Common myeloid progenitor, CD34-positive (primary cell): Measurements from ENCODE around the gene SMTNL2.

Experiments
- CTCF ChIA-PET: fragments of 350-600 bp; sonication (Branson Sonifier 250); formaldehyde crosslinking; loops from one replicate; lab custom pipeline; 2021; ENCODE audit warnings: antibody characterized with exemption; lab: Charles Lee
- POLR2A ChIA-PET: fragments of 350-600 bp; sonication (Branson Sonifier 250); formaldehyde crosslinking; loops from one replicate; lab custom pipeline; 2021; ENCODE audit warnings: antibody characterized with exemption; lab: Charles Lee
- DNase-seq, 3 donors: peaks; one replicate each; pipeline versions ENCODE4 v3.0.0 to v3.0.0-alpha.2; 2013
- H3K27ac ChIP-seq, 2 experiments: 1 replicate in 1 of 2; 2 replicates in 1 of 2; pipeline ENCODE4 v1.7.0; 2013; ENCODE audit warnings: inconsistent platforms in 2 of 2, low read length in 2 of 2, mild to moderate bottlenecking in 2 of 2, low read depth in 1 of 2, moderate library complexity in 1 of 2; ENCODE audit not compliant: severe bottlenecking in 2 of 2, insufficient read depth in 1 of 2, poor library complexity in 1 of 2
- H3K27me3 ChIP-seq, 5 experiments: replicated peaks in 2 of 5; 1 replicate in 3 of 5; 2 replicates in 2 of 5; pipeline versions ENCODE4 v1.6.1 to v1.7.0; 2013; ENCODE audit warnings: low read length in 4 of 5, mild to moderate bottlenecking in 2 of 5, moderate library complexity in 2 of 5, inconsistent platforms in 1 of 5; ENCODE audit not compliant: insufficient read depth in 5 of 5, control insufficient read depth in 4 of 5
- H3K36me3 ChIP-seq, 4 experiments: 1 replicate in 2 of 4; 2 replicates in 2 of 4; pipeline versions ENCODE4 v1.6.1 to v1.7.0; 2013; ENCODE audit warnings: low read length in 3 of 4, control low read depth in 1 of 4, mild to moderate bottlenecking in 1 of 4; ENCODE audit not compliant: control insufficient read depth in 4 of 4, insufficient read depth in 4 of 4
- H3K4me1 ChIP-seq, 4 experiments: 1 replicate in 3 of 4; 2 replicates in 1 of 4; pipeline versions ENCODE4 v1.6.1 to v1.7.1; 2013; ENCODE audit warnings: low read length in 3 of 4, mild to moderate bottlenecking in 3 of 4, control low read depth in 1 of 4, inconsistent platforms in 1 of 4, moderate library complexity in 1 of 4; ENCODE audit not compliant: control insufficient read depth in 4 of 4, insufficient read depth in 4 of 4; ENCODE audit errors: control extremely low read depth in 1 of 4
- H3K4me3 ChIP-seq, 7 experiments: 1 replicate in 4 of 7; 2 replicates in 3 of 7; pipeline versions ENCODE4 v1.5.1 to v1.7.0; 2013; ENCODE audit warnings: mild to moderate bottlenecking in 7 of 7, low read length in 6 of 7, moderate library complexity in 6 of 7, inconsistent platforms in 2 of 7, low read depth in 2 of 7, control low read depth in 1 of 7; ENCODE audit not compliant: insufficient read depth in 4 of 7, control insufficient read depth in 1 of 7; ENCODE audit errors: extremely low read depth in 1 of 7
- H3K9me3 ChIP-seq, 5 experiments: 1 replicate in 4 of 5; 2 replicates in 1 of 5; pipeline versions ENCODE4 v1.6.1 to v1.7.1; 2013; ENCODE audit warnings: low read length in 4 of 5, mild to moderate bottlenecking in 2 of 5, inconsistent platforms in 1 of 5, low read depth in 1 of 5, moderate library complexity in 1 of 5; ENCODE audit not compliant: control insufficient read depth in 4 of 5, insufficient read depth in 2 of 5; ENCODE audit errors: control extremely low read depth in 1 of 5
- WGBS: methylation state at CpG from one replicate; pipeline ENCODE4 v1.1.5; 2013; ENCODE audit not compliant: insufficient coverage; 5-methylcytosine and 5-hydroxymethylcytosine counted together

Gene SMTNL2

GRCh38 chr17:4583782-4584100 is 588 bp upstream of the SMTNL2 start:
- peak overlapping the region in 6 of 7 experiments; percentile 36 to 76 (median 58) for H3K4me3 ChIP-seq

GRCh38 chr17:4584917-4585637 is 748 bp downstream of the SMTNL2 start:
- no peaks in the 10 kb centered on the region for H3K9me3 ChIP-seq
- WGBS, result 31% methylated on average over 52 of the region's 57 CpGs
- CTCF ChIA-PET, result interaction anchor here (2.0 to 2.2 kb wide), 2 partner anchors 11 to 18 kb away, joined by 7 to 10 read pairs; no protein-coding TSS in a partner anchor
- H3K4me3 ChIP-seq, result peak overlapping the region in 3 of 7 experiments; percentile 48 to 66 (median 59)
- no peak overlapping the region for H3K27ac ChIP-seq
- peaks cover 0 to 20% (median 15%) of the 10 kb centered on the region in 4 experiments for H3K4me1 ChIP-seq
- POLR2A ChIA-PET, result no interaction called here
- H3K27me3 ChIP-seq, result peaks cover 0 to 63% (median 33%) of the 10 kb centered on the region in 5 experiments
- no peak for DNase-seq
- H3K36me3 ChIP-seq, result no peaks in the 10 kb centered on the region

More at GRCh38 chr17:4583782-4584100, 588 bp upstream of the SMTNL2 start:
- WGBS, result 23% methylated on average over 9 of the region's 12 CpGs
- no peaks in the 10 kb centered on the region for H3K36me3 ChIP-seq
- peaks cover 0 to 20% (median 15%) of the 10 kb centered on the region in 4 experiments for H3K4me1 ChIP-seq
- no peak overlapping the region for H3K27ac ChIP-seq
- H3K27me3 ChIP-seq, result peaks cover 0 to 58% (median 33%) of the 10 kb centered on the region in 5 experiments
- peak; percentile 56 to 73 (median 70) for DNase-seq
- ChIA-PET CTCF (interaction anchor here (0.6 to 2.2 kb wide), 9 partner anchors 8 to 107 kb away, joined by 3 to 10 read pairs (median 3); no protein-coding TSS in a partner anchor), POLR2A (interaction anchor here (0.6 kb wide), 1 partner anchor 272 kb away, joined by 4 read pairs; no protein-coding TSS in a partner anchor)
- H3K9me3 ChIP-seq, result no peaks in the 10 kb centered on the region

GRCh38 chr17:4585638-4585994 is 1.3 kb downstream of the SMTNL2 start:
- CTCF ChIA-PET, result interaction anchor here (1.6 to 1.7 kb wide), 2 partner anchors 19 to 30 kb away, joined by 6 read pairs; no protein-coding TSS in a partner anchor
- Histone ChIP-seq H3K27ac (no peak overlapping the region), H3K9me3 (no peaks in the 10 kb centered on the region), H3K36me3 (no peaks in the 10 kb centered on the region), H3K4me3 (no peak overlapping the region), H3K27me3 (peaks cover 0 to 63% (median 34%) of the 10 kb centered on the region in 5 experiments), H3K4me1 (peaks cover 0 to 20% (median 15%) of the 10 kb centered on the region in 4 experiments)
- 98% methylated on average over 7 of the region's 7 CpGs for WGBS
- no peak for DNase-seq
- POLR2A ChIA-PET, result no interaction called here

GRCh38 chr17:4586043-4586442 is 1.7 kb downstream of the SMTNL2 start:
- WGBS, result 98% methylated on average over 9 of the region's 9 CpGs
- Histone ChIP-seq H3K4me3 (no peak overlapping the region), H3K36me3 (no peaks in the 10 kb centered on the region), H3K4me1 (peaks cover 0 to 20% (median 15%) of the 10 kb centered on the region in 4 experiments), H3K27ac (no peak overlapping the region), H3K9me3 (no peaks in the 10 kb centered on the region), H3K27me3 (peaks cover 0 to 63% (median 34%) of the 10 kb centered on the region in 5 experiments)
- POLR2A ChIA-PET, result no interaction called here
- DNase-seq, result no peak
- CTCF ChIA-PET, result interaction anchor here (1.0 to 1.7 kb wide), 5 partner anchors 9 to 30 kb away, joined by 3 to 6 read pairs (median 5); no protein-coding TSS in a partner anchor

GRCh38 chr17:4587195-4587594 is 2.9 kb downstream of the SMTNL2 start:
- 100% methylated on average over 4 of the region's 7 CpGs for WGBS
- peaks cover 0 to 55% (median 31%) of the 10 kb centered on the region in 5 experiments for H3K27me3 ChIP-seq
- no peak overlapping the region for H3K4me3 ChIP-seq
- CTCF ChIA-PET, result interaction anchor here (0.9 to 1.7 kb wide), 6 partner anchors 8 to 29 kb away, joined by 3 to 6 read pairs (median 4); no protein-coding TSS in a partner anchor
- POLR2A ChIA-PET, result interaction anchor here (0.6 to 0.8 kb wide), 2 partner anchors 20 to 808 kb away, joined by 3 to 4 read pairs; no protein-coding TSS in a partner anchor
- no peak overlapping the region for H3K27ac ChIP-seq
- H3K9me3 ChIP-seq, result no peaks in the 10 kb centered on the region
- H3K36me3 ChIP-seq, result no peaks in the 10 kb centered on the region
- peaks cover 0 to 20% (median 15%) of the 10 kb centered on the region in 4 experiments for H3K4me1 ChIP-seq
- no peak for DNase-seq

GRCh38 chr17:4587803-4588202 is 3.5 kb downstream of the SMTNL2 start:
- no peak overlapping the region for H3K27ac ChIP-seq
- POLR2A ChIA-PET, result no interaction called here
- H3K36me3 ChIP-seq, result no peaks in the 10 kb centered on the region
- H3K27me3 ChIP-seq, result peaks cover 0 to 50% (median 25%) of the 10 kb centered on the region in 5 experiments
- peaks cover 0 to 20% (median 15%) of the 10 kb centered on the region in 4 experiments for H3K4me1 ChIP-seq
- H3K9me3 ChIP-seq, result no peaks in the 10 kb centered on the region
- CTCF ChIA-PET, result interaction anchor here (0.8 to 1.3 kb wide), 2 partner anchors 11 to 155 kb away, joined by 3 read pairs; no protein-coding TSS in a partner anchor
- DNase-seq, result no peak
- WGBS, result 65% methylated on average over 5 of the region's 9 CpGs
- H3K4me3 ChIP-seq, result no peak overlapping the region
